Measurements from ENCODE around the gene ARHGDIB. TPM values are rescaled to one million over a fixed set of nuclear protein-coding genes. Genes with fewer than 3 reads are reported as not detected.

The ARHGDIB gene
- total RNA-seq, 2 donors from 2014 or later = 199 to 223 TPM

DNA sequence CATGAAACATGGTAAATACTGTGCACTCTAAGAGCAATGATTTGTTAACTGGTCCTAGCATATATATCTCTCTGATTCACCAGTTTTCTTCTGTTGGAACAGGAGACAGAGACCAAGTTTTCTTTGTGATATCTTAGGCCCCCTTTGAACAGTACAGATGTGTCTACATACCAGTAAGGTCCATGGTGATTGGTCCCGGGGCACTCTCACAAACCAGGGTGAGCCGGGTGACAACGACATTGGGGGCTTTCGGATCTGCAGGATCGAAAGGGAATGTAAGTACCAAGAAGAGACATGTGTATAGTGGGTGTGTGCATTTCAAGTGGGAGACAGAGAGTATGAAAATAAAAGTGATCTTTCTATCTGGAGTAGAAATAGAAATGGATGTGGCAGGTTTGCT lies 11.8 kb downstream of the ARHGDIB start:
- Histone ChIP-seq H3K36me3 (no peaks in the 10 kb centered on the region), H3K9me3 (no peaks in the 10 kb centered on the region), H3K27me3 (replicated peaks; ENCODE audit: insufficient read depth) (no peaks in the 10 kb centered on the region), H3K4me1 (ENCODE audit: control insufficient read depth in 1 of 2, low read depth in 2 of 2) (peaks cover 34 to 73% of the 10 kb centered on the region in 2 donors), H3K27ac (peak overlapping the region; percentile 93), H3K4me3 (no peak overlapping the region)
- no peak for ATAC-seq (ENCODE audit: insufficient number of reproducible peaks, low FRiP score, low read depth)
- DNase-seq (ENCODE audit: low spot score) = no peak
- TF ChIP-seq, protein P1, sequence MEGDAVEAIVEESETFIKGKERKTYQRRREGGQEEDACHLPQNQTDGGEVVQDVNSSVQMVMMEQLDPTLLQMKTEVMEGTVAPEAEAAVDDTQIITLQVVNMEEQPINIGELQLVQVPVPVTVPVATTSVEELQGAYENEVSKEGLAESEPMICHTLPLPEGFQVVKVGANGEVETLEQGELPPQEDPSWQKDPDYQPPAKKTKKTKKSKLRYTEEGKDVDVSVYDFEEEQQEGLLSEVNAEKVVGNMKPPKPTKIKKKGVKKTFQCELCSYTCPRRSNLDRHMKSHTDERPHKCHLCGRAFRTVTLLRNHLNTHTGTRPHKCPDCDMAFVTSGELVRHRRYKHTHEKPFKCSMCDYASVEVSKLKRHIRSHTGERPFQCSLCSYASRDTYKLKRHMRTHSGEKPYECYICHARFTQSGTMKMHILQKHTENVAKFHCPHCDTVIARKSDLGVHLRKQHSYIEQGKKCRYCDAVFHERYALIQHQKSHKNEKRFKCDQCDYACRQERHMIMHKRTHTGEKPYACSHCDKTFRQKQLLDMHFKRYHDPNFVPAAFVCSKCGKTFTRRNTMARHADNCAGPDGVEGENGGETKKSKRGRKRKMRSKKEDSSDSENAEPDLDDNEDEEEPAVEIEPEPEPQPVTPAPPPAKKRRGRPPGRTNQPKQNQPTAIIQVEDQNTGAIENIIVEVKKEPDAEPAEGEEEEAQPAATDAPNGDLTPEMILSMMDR (IDR thresholded peaks at IDR 0.05) = no peak

DNA sequence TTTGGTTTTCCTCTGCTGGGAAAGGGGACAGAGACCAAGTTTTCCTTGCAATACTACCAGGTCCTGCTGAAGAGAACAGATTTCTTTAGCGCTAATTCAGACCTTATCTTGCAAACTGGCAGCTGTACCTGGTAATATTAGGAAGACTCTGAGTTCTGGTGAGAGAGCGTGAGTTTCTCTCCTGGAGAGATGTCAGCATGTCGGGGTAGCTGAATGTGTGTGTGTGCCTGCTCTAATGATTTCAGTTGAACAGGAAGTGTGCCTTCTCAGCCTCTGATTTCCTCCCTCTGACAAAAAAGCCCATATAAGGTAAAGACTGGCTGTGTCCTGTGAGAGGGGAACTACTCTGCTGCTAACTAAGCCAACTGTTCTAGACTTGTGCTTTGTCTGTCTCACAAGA lies 12.7 kb downstream of the ARHGDIB start:
- Histone ChIP-seq H3K4me1 (ENCODE audit: control insufficient read depth in 1 of 2, low read depth in 2 of 2) (peaks cover 34 to 73% of the 10 kb centered on the region in 2 donors), H3K9me3 (no peaks in the 10 kb centered on the region), H3K27me3 (replicated peaks; ENCODE audit: insufficient read depth) (no peaks in the 10 kb centered on the region), H3K36me3 (no peaks in the 10 kb centered on the region), H3K4me3 (peak overlapping the region; percentile 56), H3K27ac (peak overlapping the region; percentile 93)
- peak; percentile 75 for ATAC-seq (ENCODE audit: insufficient number of reproducible peaks, low FRiP score, low read depth)
- TF ChIP-seq, protein P1 (IDR thresholded peaks at IDR 0.05) = no peak
- peak; percentile 22 for DNase-seq (ENCODE audit: low spot score)

DNA sequence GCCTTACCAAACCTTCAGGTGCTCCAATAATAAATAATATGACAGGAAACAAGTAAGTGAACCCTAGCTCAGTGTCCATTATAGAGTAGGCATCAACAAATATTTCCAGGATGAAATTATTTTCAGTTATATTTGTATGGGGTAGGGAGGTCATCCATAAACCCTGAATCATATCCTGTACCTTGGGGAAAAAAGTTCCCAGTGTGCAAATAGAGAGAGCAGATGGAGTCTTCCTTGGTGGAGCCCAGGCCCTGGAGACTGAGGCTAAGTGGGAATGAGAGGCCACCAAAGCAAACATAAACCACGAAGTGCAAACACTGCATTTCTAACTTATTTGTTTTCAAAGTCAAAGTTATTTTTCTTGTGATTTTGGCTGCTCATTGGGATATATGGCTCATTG lies 14.5 kb downstream of the ARHGDIB start:
- no peaks in the 10 kb centered on the region for H3K9me3 ChIP-seq
- no peak for ATAC-seq (ENCODE audit: insufficient number of reproducible peaks, low FRiP score, low read depth)
- peaks cover 9% of the 10 kb centered on the region for H3K36me3 ChIP-seq
- peaks cover 31 to 59% of the 10 kb centered on the region in 2 donors for H3K4me1 ChIP-seq (ENCODE audit: control insufficient read depth in 1 of 2, low read depth in 2 of 2)
- no peak for DNase-seq (ENCODE audit: low spot score)
- H3K27ac ChIP-seq = peak overlapping the region; percentile 93
- no peaks in the 10 kb centered on the region for H3K27me3 ChIP-seq (replicated peaks; ENCODE audit: insufficient read depth)
- H3K4me3 ChIP-seq = no peak overlapping the region
- TF ChIP-seq, protein P1 (IDR thresholded peaks at IDR 0.05) = no peak

DNA sequence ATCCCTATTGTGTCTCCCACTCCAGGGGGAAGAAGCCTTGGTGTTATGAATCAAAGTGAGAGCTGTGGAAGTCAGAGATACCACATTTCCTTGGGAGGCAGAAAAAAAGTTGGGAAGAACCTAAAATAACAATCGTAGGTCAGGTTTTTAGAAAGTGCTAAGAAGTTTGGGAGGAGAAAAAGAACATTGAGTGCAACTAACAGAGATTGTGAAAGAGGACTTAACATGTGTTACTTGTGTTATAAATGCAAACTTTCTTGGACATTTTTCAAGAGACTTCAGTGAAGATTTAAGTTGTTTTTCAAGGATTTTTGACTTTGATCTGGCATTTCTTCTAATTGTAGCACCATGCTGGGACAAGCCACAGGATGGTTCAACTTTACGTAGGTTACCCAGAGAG lies 15.2 kb downstream of the ARHGDIB start:
- DNase-seq (ENCODE audit: low spot score) (no peak), ATAC-seq (ENCODE audit: insufficient number of reproducible peaks, low FRiP score, low read depth) (no peak)
- no peaks in the 10 kb centered on the region for H3K9me3 ChIP-seq
- TF ChIP-seq, protein P1 (IDR thresholded peaks at IDR 0.05) = no peak
- H3K27me3 ChIP-seq (replicated peaks; ENCODE audit: insufficient read depth) = no peaks in the 10 kb centered on the region
- H3K36me3 ChIP-seq = peaks cover 11% of the 10 kb centered on the region
- no peak overlapping the region for H3K4me3 ChIP-seq
- H3K4me1 ChIP-seq (ENCODE audit: control insufficient read depth in 1 of 2, low read depth in 2 of 2) = peaks cover 24 to 52% of the 10 kb centered on the region in 2 donors
- peak overlapping the region; percentile 93 for H3K27ac ChIP-seq

DNA sequence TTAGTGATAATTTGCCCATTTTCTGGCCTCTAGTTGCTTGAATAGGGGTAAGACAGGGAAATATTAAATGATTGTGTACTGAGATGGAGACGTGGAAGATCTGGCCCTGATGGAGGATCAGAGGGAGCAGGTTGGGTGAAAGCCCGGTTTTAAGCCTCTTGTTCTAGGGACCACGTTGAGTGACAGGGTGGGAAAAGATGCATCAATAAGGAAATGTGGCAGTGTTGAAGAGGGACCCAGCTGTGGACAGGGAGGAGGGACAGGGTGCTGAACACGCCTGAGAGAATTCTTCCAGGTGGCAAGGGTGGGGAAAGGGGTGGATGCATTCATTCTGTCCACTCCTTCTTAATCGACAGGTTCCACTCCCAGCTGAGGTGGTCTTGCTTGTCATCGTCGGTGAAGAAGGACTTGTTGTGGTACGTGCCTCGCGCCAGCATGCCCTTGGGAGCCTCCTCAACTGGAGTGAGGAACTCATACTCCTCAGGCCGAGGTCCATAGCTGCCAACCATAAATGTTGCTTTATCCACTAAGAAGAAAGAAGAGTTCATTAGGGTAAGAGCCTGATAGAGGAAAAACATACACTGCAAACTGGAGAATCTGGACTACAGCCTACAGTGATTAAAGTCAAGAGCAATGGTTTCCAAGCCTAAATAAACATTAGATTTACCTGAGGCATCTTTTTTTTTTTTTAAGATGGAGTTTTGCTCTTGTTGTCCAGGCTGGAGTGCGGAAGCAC lies 19.0 kb downstream of the ARHGDIB start:
- no peaks in the 10 kb centered on the region for H3K9me3 ChIP-seq
- no peaks in the 10 kb centered on the region for H3K27me3 ChIP-seq (replicated peaks; ENCODE audit: insufficient read depth)
- H3K36me3 ChIP-seq = peaks cover 11% of the 10 kb centered on the region
- TF ChIP-seq, protein P1 (IDR thresholded peaks at IDR 0.05) = no peak
- DNase-seq (ENCODE audit: low spot score) (no peak), ATAC-seq (ENCODE audit: insufficient number of reproducible peaks, low FRiP score, low read depth) (no peak)
- peaks cover 4 to 18% of the 10 kb centered on the region in 2 donors for H3K4me1 ChIP-seq (ENCODE audit: control insufficient read depth in 1 of 2, low read depth in 2 of 2)
- H3K4me3 ChIP-seq = no peak overlapping the region
- H3K27ac ChIP-seq = no peak overlapping the region

All from thoracic aorta (tissue), 2 donors.